GM10847 (cell line): ENCODE results near the gene MRPL42.

ENCODE experiments used
- POLR2A ChIP-seq: IDR thresholded peaks from 2 replicates; pipeline ENCODE4 v1.6.1; 2011; ENCODE audit not compliant: insufficient read length; ENCODE audit errors: extremely low read depth

MRPL42 gene

GRCh38 chr12:93466625-93467350, 526 bp upstream of the MRPL42 start:
- TF ChIP-seq POLR2A = no peak

GRCh38 chr12:93468008-93468371, 676 bp downstream of the MRPL42 start:
- no peak for TF ChIP-seq POLR2A

GRCh38 chr12:93469386-93469785, 2.1 kb downstream of the MRPL42 start:
- TF ChIP-seq POLR2A = no peak

- no peak for TF ChIP-seq POLR2A
Measured at GRCh38 chr12:93476555-93476954, 9.2 kb downstream of the MRPL42 start.

GRCh38 chr12:93482721-93483120, 15.4 kb downstream of the MRPL42 start:
- no peak for TF ChIP-seq POLR2A

GRCh38 chr12:93483151-93483807, 16.0 kb downstream of the MRPL42 start:
- no peak for TF ChIP-seq POLR2A

- no peak for TF ChIP-seq POLR2A
Measured at GRCh38 chr12:93484315-93484981, 17.1 kb downstream of the MRPL42 start.

GRCh38 chr12:93494096-93494495, 26.8 kb downstream of the MRPL42 start:
- no peak for TF ChIP-seq POLR2A

GRCh38 chr12:93497456-93497855, 30.1 kb downstream of the MRPL42 start:
- no peak for TF ChIP-seq POLR2A

GRCh38 chr12:93500201-93500600, 32.9 kb downstream of the MRPL42 start:
- no peak for TF ChIP-seq POLR2A

- TF ChIP-seq POLR2A = no peak
Measured at GRCh38 chr12:93500667-93501066, 33.4 kb downstream of the MRPL42 start.

- TF ChIP-seq POLR2A = no peak
Measured at GRCh38 chr12:93502802-93503623, 35.7 kb downstream of the MRPL42 start.

GRCh38 chr12:93507165-93507564, 39.9 kb downstream of the MRPL42 start:
- TF ChIP-seq POLR2A = no peak

- TF ChIP-seq POLR2A = no peak
Measured at GRCh38 chr12:93509506-93509905, 42.2 kb downstream of the MRPL42 start.

- no peak for TF ChIP-seq POLR2A
Measured at GRCh38 chr12:93514853-93515252, 47.5 kb downstream of the MRPL42 start.

GRCh38 chr12:93518725-93519124, 51.4 kb downstream of the MRPL42 start:
- no peak for TF ChIP-seq POLR2A

- no peak for TF ChIP-seq POLR2A
Measured at GRCh38 chr12:93519859-93520258, 52.5 kb downstream of the MRPL42 start.
